GM21515 (cell line): ENCODE data around the gene DLG2.
"Not testable (repeated sequence)": the region's sequence is repeated elsewhere in the genome, so short reads cannot be mapped to it uniquely, and the experiment has no call there.

Experiments
- ATAC-seq: cut with Tn5 transposase; IDR thresholded peaks from one replicate; pipeline ENCODE4 v1.9.1; 2021; ENCODE audit not compliant: unreplicated experiment

Gene DLG2

GRCh38 chr11:83773950-83774880, 1852.9 kb downstream of the DLG2 start:
- no peak for ATAC-seq

DNA sequence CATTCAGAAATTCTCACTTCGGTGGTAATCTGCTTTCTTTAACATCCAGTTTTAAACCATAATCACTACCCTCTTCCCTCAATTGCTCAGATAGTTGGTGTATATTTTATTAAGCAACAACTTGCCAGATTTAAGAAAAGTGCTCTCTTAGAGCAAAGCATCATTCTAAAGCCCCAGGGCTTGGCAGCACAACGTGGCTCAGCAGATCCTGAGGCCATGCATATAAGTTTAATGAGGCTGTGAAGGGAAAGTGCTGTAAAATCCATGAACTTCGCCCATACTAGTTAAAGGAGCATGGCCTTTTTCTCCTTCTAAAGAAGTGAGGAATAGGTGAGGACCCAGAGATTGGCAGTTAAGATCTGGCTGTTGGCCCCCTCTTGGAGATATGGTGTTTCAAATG, 1858.7 kb downstream of the DLG2 start:
- no peak for ATAC-seq

GRCh38 chr11:83766932-83767331, 1860.2 kb downstream of the DLG2 start:
- ATAC-seq: no peak

GRCh38 chr11:83764643-83765042, 1862.5 kb downstream of the DLG2 start:
- no peak for ATAC-seq

GRCh38 chr11:83760932-83761331, 1866.2 kb downstream of the DLG2 start:
- no peak for ATAC-seq

GRCh38 chr11:83759148-83759547, 1868.0 kb downstream of the DLG2 start:
- ATAC-seq: no peak

DNA sequence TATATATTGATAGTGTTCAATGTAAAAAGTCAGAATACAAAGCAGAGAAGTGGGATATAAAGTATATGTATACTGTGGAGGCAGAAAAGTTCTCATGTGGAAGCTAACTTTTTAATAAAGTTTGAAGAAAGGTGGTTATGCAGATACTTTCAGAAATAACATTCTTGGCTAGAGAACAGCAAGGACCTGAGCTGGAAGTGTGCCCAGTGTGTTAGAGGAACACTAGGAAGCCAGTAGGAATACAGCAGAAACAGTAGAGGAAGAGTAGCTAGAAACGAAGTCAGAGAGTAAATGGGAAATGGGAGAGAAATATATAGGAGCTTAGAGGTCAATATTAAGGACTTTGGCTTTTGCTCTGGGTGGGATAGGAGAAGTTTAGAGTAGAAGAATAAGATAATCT, 1876.1 kb downstream of the DLG2 start:
- ATAC-seq: no peak

DNA sequence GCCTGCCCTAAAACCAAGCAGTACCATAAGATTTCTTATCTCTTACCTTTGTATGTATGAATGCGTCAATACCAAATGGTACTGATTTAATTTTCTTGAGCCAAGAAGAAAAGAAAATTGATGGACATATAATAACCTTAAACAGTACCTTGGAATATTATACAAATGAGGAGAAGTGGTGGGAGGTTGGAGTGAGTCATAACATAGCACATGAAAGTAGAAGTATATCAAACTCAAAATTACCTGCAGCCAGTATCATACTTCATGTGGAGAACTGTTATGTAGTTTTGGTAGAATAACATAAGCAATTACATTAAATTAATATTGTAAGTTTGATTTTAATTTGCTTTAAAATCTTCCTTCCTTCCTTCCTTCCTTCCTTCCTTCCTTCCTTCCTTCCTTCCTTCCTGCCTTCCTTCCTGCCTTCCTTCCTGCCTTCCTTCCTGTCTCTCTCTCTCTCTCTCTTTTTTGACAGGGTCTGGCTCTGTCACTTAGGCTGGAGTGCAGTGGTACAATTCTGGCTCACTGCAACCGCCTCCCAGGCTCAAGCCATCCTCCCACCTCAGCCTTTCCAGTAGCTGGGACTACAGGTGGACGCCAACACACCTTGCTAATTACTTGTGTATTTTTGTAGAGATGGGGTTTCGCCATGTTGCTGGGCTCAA, 1880.1 kb downstream of the DLG2 start:
- ATAC-seq: no peak

- no peak for ATAC-seq
Observed at GRCh38 chr11:83744620-83745192, 1882.4 kb downstream of the DLG2 start.

DNA sequence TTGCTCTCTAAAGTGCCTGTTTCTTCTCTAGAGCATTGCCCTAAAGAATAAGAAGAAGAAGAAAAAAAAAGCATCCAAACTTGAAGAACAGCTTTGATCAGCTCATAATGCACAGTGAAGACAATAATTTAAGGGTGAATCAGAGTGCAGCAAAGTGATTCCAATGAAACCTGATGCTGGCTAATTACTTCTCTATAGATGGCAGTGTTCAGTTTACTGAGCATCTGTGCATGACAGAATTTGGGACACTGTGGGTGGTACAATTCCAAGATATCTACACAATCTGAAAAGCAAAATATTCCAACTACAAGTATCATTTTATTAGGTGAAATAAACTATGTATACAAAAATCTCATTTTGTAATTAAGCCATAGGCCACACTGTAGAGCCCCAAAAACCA, 1890.5 kb downstream of the DLG2 start:
- no peak for ATAC-seq

- ATAC-seq: no peak
Observed at GRCh38 chr11:83734120-83734519, 1893.0 kb downstream of the DLG2 start.

- ATAC-seq: not testable (repeated sequence)
Observed at GRCh38 chr11:83731288-83731687, 1895.9 kb downstream of the DLG2 start.

GRCh38 chr11:83728281-83728680, 1898.9 kb downstream of the DLG2 start:
- ATAC-seq: no peak

DNA sequence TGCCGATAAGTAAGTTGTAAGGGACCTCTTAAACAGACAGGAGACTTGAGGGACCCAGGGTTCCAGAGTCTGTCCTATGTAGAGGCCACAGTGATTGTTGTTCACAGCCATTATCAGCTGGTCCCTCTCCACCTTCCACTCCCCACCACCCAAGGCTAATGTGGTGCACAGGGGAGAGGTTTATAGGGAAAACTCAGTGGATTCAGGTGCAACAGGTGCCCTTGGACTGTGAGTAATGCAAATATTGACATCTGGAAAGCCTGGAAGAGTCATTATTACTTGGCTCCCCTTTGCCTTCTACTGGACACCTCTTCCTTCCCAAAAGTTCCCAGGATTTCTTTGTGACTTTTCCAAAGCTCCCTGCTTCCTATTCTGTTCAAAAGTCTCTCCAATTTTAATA, 1899.9 kb downstream of the DLG2 start:
- no peak for ATAC-seq

DNA sequence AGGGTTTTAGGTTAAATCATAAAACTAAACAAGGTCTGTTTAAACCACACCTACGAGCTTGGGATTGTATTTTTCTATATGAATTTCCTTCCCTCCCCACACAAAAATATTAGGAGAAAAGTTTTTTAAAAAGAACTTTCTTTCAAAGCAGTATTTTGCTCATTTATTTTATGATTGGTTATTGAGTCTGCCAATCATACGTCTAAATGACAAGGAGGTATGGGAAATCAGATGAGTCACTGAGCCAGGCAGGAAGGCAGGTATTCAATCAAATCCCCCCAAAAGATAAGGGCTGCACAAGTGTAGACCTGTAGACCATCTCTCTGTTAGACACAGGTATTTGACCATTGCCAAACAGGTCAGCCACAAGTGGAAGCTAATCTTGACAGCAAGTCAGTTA, 1900.8 kb downstream of the DLG2 start:
- no peak for ATAC-seq

GRCh38 chr11:83725728-83726127, 1901.4 kb downstream of the DLG2 start:
- peak; percentile 47 for ATAC-seq

DNA sequence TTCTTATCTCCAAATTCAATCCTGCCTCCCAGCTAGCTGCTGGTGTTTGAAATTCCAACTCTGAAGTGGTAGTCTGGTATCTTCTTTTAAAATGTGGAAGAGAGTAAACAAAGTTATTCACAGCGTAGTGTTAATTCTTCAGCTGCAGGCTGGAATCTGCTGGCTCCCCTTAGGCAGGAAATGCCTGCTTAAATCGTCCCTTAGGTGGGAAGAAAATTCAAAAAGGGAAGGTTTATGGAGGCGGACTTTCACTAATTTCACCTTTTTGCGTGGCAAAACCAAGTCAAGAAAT, 1901.9 kb downstream of the DLG2 start:
- ATAC-seq: no peak

- ATAC-seq: peak; percentile 81
Observed at GRCh38 chr11:83723999-83724398, 1903.1 kb downstream of the DLG2 start.

GRCh38 chr11:83722392-83723119, 1904.6 kb downstream of the DLG2 start:
- ATAC-seq: no peak

- no peak for ATAC-seq
Observed at GRCh38 chr11:83721263-83721662, 1905.9 kb downstream of the DLG2 start.

DNA sequence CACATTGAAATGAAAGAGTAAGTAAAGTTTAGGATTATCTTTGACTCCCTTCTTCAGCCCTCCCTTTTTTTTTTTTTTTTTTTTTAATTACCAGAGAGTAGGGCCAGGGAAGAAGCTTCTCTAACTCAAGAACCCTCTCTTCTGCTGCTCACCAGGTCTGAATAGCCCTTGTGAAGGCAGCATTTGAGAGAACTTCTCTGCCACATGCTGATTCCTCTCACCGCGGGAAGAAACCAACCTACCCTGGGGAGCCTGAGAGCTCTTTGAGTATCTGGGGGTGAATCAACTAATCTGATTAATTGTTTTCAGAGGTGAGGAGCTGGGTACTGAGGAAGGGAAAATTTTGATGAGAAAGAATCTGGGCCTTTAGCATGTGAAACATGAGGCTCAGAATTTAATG, 1906.5 kb downstream of the DLG2 start:
- ATAC-seq: no peak

- no peak for ATAC-seq
Observed at GRCh38 chr11:83717537-83717936, 1909.6 kb downstream of the DLG2 start.
